SU-DHL-6 (cell line): ENCODE measurements around the gene ADAM17.

Experiments used
- CTCF ChIP-seq: fragments of 200-600 bp; sonication (generic); IDR thresholded peaks from one replicate; pipeline ENCODE4 v1.5.1; 2017; ENCODE audit warnings: antibody characterized with exemption, mild to moderate bottlenecking, low read length, moderate library complexity; ENCODE audit not compliant: insufficient read depth, poor library complexity, severe bottlenecking
- EZH2phosphoT487 ChIP-seq: fragments of 200-600 bp; sonication (generic), shearing (Covaris generic); conservative IDR thresholded peaks from 2 replicates; pipeline ENCODE4 v1.6.1; 2018; ENCODE audit warnings: mild to moderate bottlenecking, antibody characterized with exemption, low read length, moderate library complexity, mixed read lengths

GRCh38 chr2:9578467-9579235, 23.0 kb upstream of the ADAM17 start:
- no peak for TF ChIP-seq CTCF
- TF ChIP-seq EZH2phosphoT487 = no peak
